HG02973 (cell line): Measurements from ENCODE around the gene C12orf75.
"Not testable (repeated sequence)": the region's sequence is repeated elsewhere in the genome, so short reads cannot be mapped to it uniquely, and the experiment has no call there.

ENCODE experiments used
- ATAC-seq: cut with Tn5 transposase; IDR thresholded peaks from one replicate; pipeline ENCODE4 v1.9.1; 2021; ENCODE audit warnings: moderate library complexity; ENCODE audit not compliant: unreplicated experiment

The C12orf75 gene

GRCh38 chr12:105309384-105309783 lies 21.1 kb upstream of the C12orf75 start:
- ATAC-seq: not testable (repeated sequence)

- ATAC-seq: not testable (repeated sequence)
These were observed 19.9 kb upstream of the C12orf75 start for GRCh38 chr12:105310476-105311085.

GRCh38 chr12:105311936-105312335 lies 18.6 kb upstream of the C12orf75 start:
- ATAC-seq: not testable (repeated sequence)

GRCh38 chr12:105313755-105314154 lies 16.7 kb upstream of the C12orf75 start:
- ATAC-seq: not testable (repeated sequence)

- no peak for ATAC-seq
These were observed 15.4 kb upstream of the C12orf75 start for GRCh38 chr12:105315130-105315529.

- no peak for ATAC-seq
These were observed 14.8 kb upstream of the C12orf75 start for GRCh38 chr12:105315726-105316125.

GRCh38 chr12:105316931-105317852 lies 13.3 kb upstream of the C12orf75 start:
- no peak for ATAC-seq

GRCh38 chr12:105317942-105318621 lies 12.4 kb upstream of the C12orf75 start:
- no peak for ATAC-seq

GRCh38 chr12:105318651-105319483 lies 11.6 kb upstream of the C12orf75 start:
- no peak for ATAC-seq

- ATAC-seq: no peak
These were observed 10.7 kb upstream of the C12orf75 start for GRCh38 chr12:105319691-105320209.

GRCh38 chr12:105321125-105321524 lies 9.4 kb upstream of the C12orf75 start:
- ATAC-seq: no peak

GRCh38 chr12:105322070-105322469 lies 8.4 kb upstream of the C12orf75 start:
- ATAC-seq: no peak

- no peak for ATAC-seq
These were observed 5.8 kb upstream of the C12orf75 start for GRCh38 chr12:105324704-105325103.

- ATAC-seq: no peak
These were observed 5.4 kb upstream of the C12orf75 start for GRCh38 chr12:105325117-105325516.

- peak; percentile 6 for ATAC-seq
These were observed 587 bp upstream of the C12orf75 start for GRCh38 chr12:105329926-105330282.

- no peak for ATAC-seq
These were observed 677 bp downstream of the C12orf75 start for GRCh38 chr12:105330931-105331804.

- ATAC-seq: no peak
These were observed 1.3 kb downstream of the C12orf75 start for GRCh38 chr12:105331805-105332251.

GRCh38 chr12:105332286-105332685 lies 1.8 kb downstream of the C12orf75 start:
- ATAC-seq: not testable (repeated sequence)

GRCh38 chr12:105332925-105333324 lies 2.4 kb downstream of the C12orf75 start:
- ATAC-seq: no peak
